IMR-90 (cell line): ENCODE measurements around the gene ZBTB44. TPM values are rescaled to one million over a fixed set of nuclear protein-coding genes. Genes with fewer than 3 reads are reported as not detected.

Experiments used
- ATAC-seq: fragments of 200-7000 bp; cut with Tn5 transposase; 2 replicates; pipeline ENCODE4 v1.9.1; 2020; ENCODE audit warnings: low read depth, mild to moderate bottlenecking, moderate library complexity
- BruUV-seq: library from RNA; stranded (reverse); fragments of 400-500 nt; replicated peaks from 2 replicates; lab custom pipeline; 2021; lab: Mats Ljungman, UMichigan
- CTCF ChIA-PET: fragments of 300-600 bp; formaldehyde crosslinking; extraction: SDS; loops from one replicate; lab custom pipeline; 2021; ENCODE audit warnings: antibody characterized with exemption; lab: Yijun Ruan, JAX
- POLR2A ChIA-PET: fragments of 300-600 bp; sonication (Branson Sonifier 250); formaldehyde crosslinking; loops from one replicate; lab custom pipeline; 2022; ENCODE audit warnings: antibody characterized with exemption; ENCODE audit not compliant: unreplicated experiment; lab: Charles Lee
- DNase-seq: peaks from one replicate; pipeline ENCODE4 v3.0.0; 2013
- H2AFZ ChIP-seq: replicated peaks from 2 replicates; pipeline ENCODE3; 2013; ENCODE audit warnings: low read length, mild to moderate bottlenecking; ENCODE audit not compliant: poor library complexity
- H2AK5ac ChIP-seq: 2 replicates; pipeline ENCODE4 v1.6.1; 2013; ENCODE audit warnings: low read depth, low read length, inconsistent platforms
- H2AK9ac ChIP-seq: replicated peaks from 2 replicates; pipeline ENCODE3; 2013; ENCODE audit warnings: mild to moderate bottlenecking, low read depth, low read length, moderate library complexity; ENCODE audit not compliant: poor library complexity
- H2BK120ac ChIP-seq: 2 replicates; pipeline ENCODE4 v1.6.1; 2013; ENCODE audit warnings: low read depth, low read length, inconsistent platforms
- H2BK15ac ChIP-seq: 3 replicates; pipeline ENCODE4 v1.6.1; 2013; ENCODE audit warnings: low read depth, low read length, inconsistent platforms
- H2BK20ac ChIP-seq: 2 replicates; pipeline ENCODE4 v1.6.1; 2013; ENCODE audit warnings: low read depth, mild to moderate bottlenecking, inconsistent platforms, low read length, moderate library complexity
- H2BK5ac ChIP-seq: 2 replicates; pipeline ENCODE4 v1.6.1; 2013; ENCODE audit warnings: mild to moderate bottlenecking, low read depth, low read length, inconsistent platforms; ENCODE audit not compliant: poor library complexity, severe bottlenecking
- H3K14ac ChIP-seq: replicated peaks from 2 replicates; pipeline ENCODE4 v1.6.1; 2013; ENCODE audit warnings: low read depth, low read length, inconsistent platforms
- H3K18ac ChIP-seq: 2 replicates; pipeline ENCODE4 v1.6.1; 2013; ENCODE audit warnings: low read depth, low read length, control low read depth
- H3K23ac ChIP-seq: 2 replicates; pipeline ENCODE4 v1.6.1; 2013; ENCODE audit warnings: low read depth, low read length, inconsistent platforms
- H3K27ac ChIP-seq: 2 replicates; pipeline ENCODE4 v1.5.1; 2013; ENCODE audit warnings: mild to moderate bottlenecking, control low read depth, low read length; ENCODE audit not compliant: insufficient read depth
- H3K27me3 ChIP-seq: 2 replicates; pipeline ENCODE4 v1.6.1; 2013; ENCODE audit warnings: low read length; ENCODE audit not compliant: control insufficient read depth, insufficient read depth
- H3K36me3 ChIP-seq: 2 replicates; pipeline ENCODE4 v1.6.1; 2013; ENCODE audit warnings: low read length, mixed read lengths; ENCODE audit not compliant: control insufficient read depth, insufficient read depth
- H3K4ac ChIP-seq: 2 replicates; pipeline ENCODE4 v1.6.1; 2013; ENCODE audit warnings: low read depth, low read length, inconsistent platforms
- H3K4me1 ChIP-seq: 2 replicates; pipeline ENCODE4 v1.6.1; 2013; ENCODE audit warnings: low read length, mixed read lengths; ENCODE audit not compliant: control insufficient read depth, insufficient read depth
- H3K4me2 ChIP-seq: 2 replicates; pipeline ENCODE4 v1.6.1; 2013; ENCODE audit warnings: low read depth, mild to moderate bottlenecking, control low read depth, low read length, moderate library complexity
- H3K4me3 ChIP-seq: 2 replicates; pipeline ENCODE4 v1.5.1; 2013; ENCODE audit warnings: low read depth, mild to moderate bottlenecking, control low read depth, low read length, moderate library complexity; ENCODE audit not compliant: insufficient read depth
- H3K56ac ChIP-seq: 2 replicates; pipeline ENCODE4 v1.6.1; 2013; ENCODE audit warnings: low read length, inconsistent platforms; ENCODE audit not compliant: insufficient read depth; ENCODE audit errors: extremely low read depth
- H3K79me1 ChIP-seq, 2 experiments: 2 replicates each; pipeline ENCODE4 v1.6.1; 2013; ENCODE audit warnings: low read length in 2 of 2, inconsistent platforms in 1 of 2, low read depth in 1 of 2
- H3K9ac ChIP-seq: 2 replicates; pipeline ENCODE4 v1.6.1; 2013; ENCODE audit warnings: low read depth, low read length, control low read depth
- H3K9me1 ChIP-seq: 2 replicates; pipeline ENCODE4 v1.6.1; 2013; ENCODE audit warnings: low read length, inconsistent platforms; ENCODE audit not compliant: insufficient read depth
- H3K9me3 ChIP-seq: 2 replicates; pipeline ENCODE4 v1.6.1; 2013; ENCODE audit warnings: low read length; ENCODE audit not compliant: control insufficient read depth, insufficient read depth
- H4K20me1 ChIP-seq: 2 replicates; pipeline ENCODE4 v1.6.1; 2013; ENCODE audit warnings: low read length, inconsistent platforms; ENCODE audit not compliant: insufficient read depth
- H4K5ac ChIP-seq: 2 replicates; pipeline ENCODE4 v1.6.1; 2013; ENCODE audit warnings: mild to moderate bottlenecking, low read depth, low read length, control low read depth
- H4K8ac ChIP-seq, 2 experiments: 2 replicates each; pipeline ENCODE4 v1.6.1; 2013; ENCODE audit warnings: low read depth in 2 of 2, low read length in 2 of 2, control low read depth in 1 of 2, inconsistent platforms in 1 of 2
- H4K91ac ChIP-seq: 2 replicates; pipeline ENCODE4 v1.6.1; 2013; ENCODE audit warnings: low read depth, low read length, inconsistent platforms; ENCODE audit not compliant: insufficient read depth
- BHLHE40 ChIP-seq: fragments of 150-350 bp; IDR thresholded peaks from 2 replicates; pipeline ENCODE4 v1.6.1; 2016; ENCODE audit warnings: mild to moderate bottlenecking, low read depth, low read length
- CEBPB ChIP-seq: IDR thresholded peaks from 2 replicates; pipeline ENCODE4 v1.6.1; 2012; ENCODE audit warnings: low read depth, low read length, improper control_type of control experiment
- CHD1 ChIP-seq: IDR thresholded peaks from 2 replicates; pipeline ENCODE4 v1.6.1; 2012; ENCODE audit warnings: low read depth, low read length, improper control_type of control experiment
- CTCF ChIP-seq: conservative IDR thresholded peaks from 2 replicates; pipeline ENCODE4 v1.5.1; 2012; ENCODE audit warnings: mild to moderate bottlenecking, low read depth, low read length, improper control_type of control experiment
- ELK1 ChIP-seq: fragments of 150-350 bp; IDR thresholded peaks from 2 replicates; pipeline ENCODE4 v1.6.1; 2016; ENCODE audit warnings: low read depth, mild to moderate bottlenecking, low read length, moderate library complexity, borderline replicate concordance
- FOS ChIP-seq: fragments of 150-350 bp; IDR thresholded peaks from 2 replicates; pipeline ENCODE4 v1.6.1; 2016; ENCODE audit warnings: low read depth, low read length
- MAFK ChIP-seq: IDR thresholded peaks from 2 replicates; pipeline ENCODE4 v1.6.1; 2012; ENCODE audit warnings: low read depth, low read length, improper control_type of control experiment
- MAZ ChIP-seq: IDR thresholded peaks from 2 replicates; pipeline ENCODE4 v1.6.1; 2012; ENCODE audit warnings: low read depth, mild to moderate bottlenecking, low read length, improper control_type of control experiment, moderate library complexity, borderline replicate concordance
- NFE2L2 ChIP-seq: fragments of 150-350 bp; IDR thresholded peaks from 2 replicates; pipeline ENCODE4 v1.6.1; 2016; ENCODE audit warnings: low read depth, mild to moderate bottlenecking, low read length
- POLR2A ChIP-seq: IDR thresholded peaks from 2 replicates; pipeline ENCODE4 v1.6.1; 2012; ENCODE audit warnings: mild to moderate bottlenecking, low read depth, low read length
- RAD21 ChIP-seq: IDR thresholded peaks from 2 replicates; pipeline ENCODE4 v1.6.1; 2012; ENCODE audit warnings: low read length, improper control_type of control experiment
- RFX5 ChIP-seq: IDR thresholded peaks from 2 replicates; pipeline ENCODE4 v1.8.0; 2012; ENCODE audit warnings: low read depth, mild to moderate bottlenecking, low read length, moderate library complexity
- SMC3 ChIP-seq: fragments of 150-350 bp; IDR thresholded peaks from 2 replicates; pipeline ENCODE4 v1.6.1; 2016; ENCODE audit warnings: low read depth, mild to moderate bottlenecking, antibody characterized with exemption, low read length, moderate library complexity
- WGBS, 2 experiments: methylation state at CpG; one replicate each; pipeline versions ENCODE4 v1.1.5 to v1.1.7; 2013; ENCODE audit warnings: missing lambda C conversion rate in 2 of 2; ENCODE audit not compliant: insufficient read length in 1 of 2; ENCODE audit errors: extremely low coverage in 2 of 2; 5-methylcytosine and 5-hydroxymethylcytosine counted together
- dilution Hi-C: fragments of 300-500 bp; cut with HindIII; formaldehyde crosslinking; loops from one replicate; pipeline ENCODE4 v1.14.3; 2018; ENCODE audit warnings: low sequenced_read_pairs; ENCODE audit not compliant: unreplicated experiment
- in situ Hi-C: fragments of 300-500 bp; cut with MboI; formaldehyde crosslinking; loops from 3 replicates; pipeline ENCODE4 v1.14.3; 2019; ENCODE audit warnings: low sequenced_read_pairs, inconsistent platforms, mixed read lengths
- intact Hi-C: fragments of 100-400 bp; cut with micrococcal nuclease; formaldehyde crosslinking; loops from 2 replicates; pipeline ENCODE4 v1.10.0; 2022
- polyA plus RNA-seq, 3 experiments: library from polyadenylated mRNA; depleted of rRNA; stranded (reverse); fragments of >200 nt; gene quantifications; 2 replicates each; pipeline ENCODE4 v1.2.3, GENCODE V29; 2012; ENCODE audit warnings: low replicate concordance in 1 of 3
- total RNA-seq: library from RNA; depleted of rRNA; stranded (reverse); fragments of >200 nt; gene quantifications from 2 replicates; pipeline ENCODE4 v1.2.3, GENCODE V29; 2012

Gene ZBTB44
- total and polyA plus RNA-seq, 2 of the 4 experiments (the other 2 are of a cell fraction), result 6.9 to 23.3 TPM

DNA sequence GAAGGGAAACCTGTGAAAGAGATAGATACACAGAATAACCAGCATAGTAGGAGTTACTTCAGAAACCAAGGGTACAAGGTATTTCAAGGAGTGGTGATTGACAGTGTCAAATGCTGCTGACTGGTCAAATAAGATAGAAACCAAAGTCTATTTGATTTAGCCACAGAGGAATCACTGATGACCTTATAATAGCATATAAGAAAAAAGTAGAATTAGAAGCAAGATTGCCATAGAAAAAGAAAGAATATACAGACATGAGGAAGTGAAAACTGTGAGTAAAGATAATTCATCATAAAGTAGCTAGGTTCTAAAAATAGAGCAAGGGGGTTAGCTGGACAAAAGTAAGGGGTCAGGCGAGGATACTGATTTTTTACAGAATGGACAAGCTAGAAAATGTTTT lies 14.2 kb downstream of the ZBTB44 start:
- TF ChIP-seq CEBPB (no peak), BHLHE40 (no peak), FOS (no peak), RAD21 (no peak), CHD1 (no peak), CTCF (no peak), NFE2L2 (no peak), RFX5 (no peak), MAZ (no peak), POLR2A (no peak), SMC3 (no peak), ELK1 (no peak), MAFK (no peak)
- in situ Hi-C loops (no loop called here), intact Hi-C loops (loop anchor here (5.0 kb wide), 1 partner anchor 73 kb away; no protein-coding TSS in a partner anchor), dilution Hi-C loops (no loop called here)
- ATAC-seq, result no peak
- Histone ChIP-seq H3K4ac (no peak overlapping the region), H2AK9ac (no peak overlapping the region), H2AFZ (no peak overlapping the region), H2BK120ac (no peak overlapping the region), H2BK20ac (no peak overlapping the region), H3K18ac (no peak overlapping the region), H3K4me2 (no peak overlapping the region), H3K9ac (no peak overlapping the region), H4K8ac (no peak overlapping the region), H3K79me1 (peaks cover 10 to 19% of the 10 kb centered on the region in 2 experiments), H2BK5ac (no peak overlapping the region), H3K36me3 (peaks cover 4% of the 10 kb centered on the region), H3K23ac (no peak overlapping the region), H3K27me3 (no peaks in the 10 kb centered on the region), H3K56ac (no peak overlapping the region), H3K14ac (no peak overlapping the region), H4K91ac (no peak overlapping the region), H2BK15ac (no peak overlapping the region), H3K4me3 (no peak overlapping the region), H3K9me1 (no peaks in the 10 kb centered on the region), H4K5ac (no peak overlapping the region), H4K20me1 (no peaks in the 10 kb centered on the region), H2AK5ac (no peak overlapping the region), H3K9me3 (no peaks in the 10 kb centered on the region), H3K27ac (no peak overlapping the region), H3K4me1 (no peaks in the 10 kb centered on the region)
- POLR2A ChIA-PET, result no interaction called here
- no peak for DNase-seq
- no CpG with 5 or more reads among the region's 1 CpG for WGBS, 2 experiments
- BruUV-seq, result no TSS peak
- CTCF ChIA-PET, result no interaction called here
